K562 (cell line): ENCODE measurements around the gene PPM1N. TPM values are rescaled to one million over a fixed set of nuclear protein-coding genes. Genes with fewer than 3 reads are reported as not detected.

Source experiments
- CC2D1A ChIP-seq: fragments of 450-650 bp; IDR thresholded peaks from 2 replicates; pipeline ENCODE4 v1.6.1; 2017; ENCODE audit warnings: mild to moderate bottlenecking
- CHD2 ChIP-seq: IDR thresholded peaks from 2 replicates; pipeline ENCODE4 v1.6.1; 2011; ENCODE audit warnings: low read depth, low read length
- EGR1 ChIP-seq: fragments of 450-650 bp; conservative IDR thresholded peaks from 2 replicates; pipeline ENCODE4 v1.6.1; 2017; ENCODE audit warnings: mild to moderate bottlenecking
- HDAC3 ChIP-seq: fragments of 450-650 bp; IDR thresholded peaks from 2 replicates; pipeline ENCODE4 v1.6.1; 2018; ENCODE audit warnings: borderline replicate concordance, mild to moderate bottlenecking, moderate library complexity; ENCODE audit not compliant: partially characterized antibody
- HES1 ChIP-seq: fragments of 450-650 bp; IDR thresholded peaks from 2 replicates; pipeline ENCODE4 v1.6.1; 2016; ENCODE audit warnings: low read depth, mild to moderate bottlenecking, moderate library complexity
- KLF1 ChIP-seq: fragments of 450-650 bp; IDR thresholded peaks from 2 replicates; pipeline ENCODE4 v1.6.1; 2016; ENCODE audit warnings: missing genetic modification characterization, missing compliant biosample characterization
- MXD1 ChIP-seq: fragments of 250-450 bp; sonication (Bioruptor Pico); IDR thresholded peaks from 2 replicates; pipeline ENCODE4 v1.8.0; 2021; ENCODE audit warnings: borderline replicate concordance, mild to moderate bottlenecking, moderate library complexity; ENCODE audit not compliant: poor library complexity, severe bottlenecking
- NFE2 ChIP-seq: IDR thresholded peaks from 2 replicates; pipeline ENCODE4 v1.6.1; 2014; ENCODE audit warnings: antibody characterized with exemption, low read depth
- PHF20 ChIP-seq: fragments of 450-650 bp; IDR thresholded peaks from 2 replicates; pipeline ENCODE4 v1.6.1; 2018; ENCODE audit not compliant: partially characterized antibody
- REST ChIP-seq, 2 experiments: fragments of 450-650 bp; formaldehyde crosslinking in 1 of 2; IDR thresholded peaks; 2 replicates each; pipeline versions ENCODE4 v1.4.0 to v1.6.1; 2014 to 2020; ENCODE audit warnings: mild to moderate bottlenecking in 2 of 2, borderline replicate concordance in 1 of 2, low read depth in 1 of 2
- TAF15 ChIP-seq: fragments of 200-400 bp; formaldehyde crosslinking; IDR thresholded peaks from 2 replicates; pipeline ENCODE4 v1.6.1; 2017; ENCODE audit warnings: mild to moderate bottlenecking, low read depth, low read length, moderate library complexity
- TSC22D4 ChIP-seq: fragments of 450-650 bp; IDR thresholded peaks from 2 replicates; pipeline ENCODE4 v1.6.1; 2016; ENCODE audit warnings: missing genetic modification characterization, missing biosample characterization, control low read depth
- ZNF592 ChIP-seq: fragments of 450-650 bp; IDR thresholded peaks from 2 replicates; pipeline ENCODE4 v1.6.1; 2017; ENCODE audit warnings: antibody characterized with exemption, mild to moderate bottlenecking
- ZNF699 ChIP-seq: fragments of 250-450 bp; sonication (Bioruptor Pico); IDR thresholded peaks from 2 replicates; pipeline ENCODE4 v1.8.0; 2021; ENCODE audit warnings: mild to moderate bottlenecking, moderate library complexity; ENCODE audit not compliant: insufficient replicate concordance
- polyA plus RNA-seq, 8 experiments: library from polyadenylated mRNA; depleted of rRNA in 4 of 8; stranded (reverse) in 5 of 8; unstranded in 3 of 8; fragments of >200 nt; fragmentation: Nextera tagmentation in 2 of 8; fragmentation: Illumina TruSeq in 1 of 8; extraction: Ambion mirVana in 2 of 8; extraction: Trizol in 1 of 8; gene quantifications; 2 replicates each; pipeline versions ENCODE4 v1.2.1 to v1.2.3, GENCODE V29; 2011 to 2014; ENCODE audit warnings: inconsistent platforms in 1 of 8, missing spikeins in 1 of 8
- total RNA-seq, 7 experiments: library from RNA; depleted of rRNA in 6 of 7; stranded (reverse); fragments of >200 nt in 6 of 7; fragmentation: Illumina TruSeq in 2 of 7; extraction: Trizol in 2 of 7; gene quantifications; 2 replicates each; pipeline versions ENCODE4 v1.2.1 to v1.2.3, GENCODE V29; 2011 to 2021; ENCODE audit warnings: low replicate concordance in 1 of 7

Gene PPM1N
- total and polyA plus RNA-seq, 9 of the 15 experiments (the other 6 are each of a cell fraction or from before 2014, with no cell fraction given) = 4.5 to 15.6 (median 8.7) TPM

GRCh38 chr19:45496349-45496953, 1.8 kb upstream of the PPM1N start (continued):
- TF ChIP-seq REST (IDR thresholded peaks at IDR 0.05; ENCODE audit: borderline replicate concordance) = peak; percentile 99
- TF ChIP-seq REST (CRISPR knock-in tag; IDR thresholded peaks at IDR 0.05; ENCODE audit: low read depth) = peak; percentile 99
- peak; percentile 33; the same call in 1 of the 2 replicates for TF ChIP-seq EGR1
- TF ChIP-seq MXD1 (CRISPR knock-in tag) = no peak
- TF ChIP-seq NFE2 = 0 out of 2 replicates have a peak, but pooled peaks have one; percentile 2
- no peak for TF ChIP-seq ZNF592
- no peak for TF ChIP-seq HES1
- no peak for TF ChIP-seq ZNF699
- TF ChIP-seq TSC22D4 (tag) = no peak
- TF ChIP-seq HDAC3 = no peak
- TF ChIP-seq PHF20 = peak; percentile 26
- TF ChIP-seq KLF1 = no peak
- no peak for TF ChIP-seq CC2D1A
- TF ChIP-seq CHD2 = no peak
- TF ChIP-seq TAF15 = no peak
